LoVo (cell line): ENCODE results near the gene TEKTIP1.
"Not testable (repeated sequence)": the region's sequence is repeated elsewhere in the genome, so short reads cannot be mapped to it uniquely, and the experiment has no call there.

Source experiments
- DNase-seq: peaks from one replicate; pipeline ENCODE4 v3.0.0-alpha.2; 2016; ENCODE audit warnings: low spot score

Gene TEKTIP1

GRCh38 chr19:3507371-3508120 lies 31.4 kb upstream of the TEKTIP1 start:
- no peak for DNase-seq

GRCh38 chr19:3508121-3508661 lies 30.8 kb upstream of the TEKTIP1 start:
- DNase-seq, result not testable (repeated sequence)

- DNase-seq, result no peak
Measured at GRCh38 chr19:3508771-3509535, 30.0 kb upstream of the TEKTIP1 start.

GRCh38 chr19:3509566-3509989 lies 29.4 kb upstream of the TEKTIP1 start:
- no peak for DNase-seq

GRCh38 chr19:3510727-3511126 lies 28.2 kb upstream of the TEKTIP1 start:
- no peak for DNase-seq

- DNase-seq, result no peak
Measured at GRCh38 chr19:3511506-3512251, 27.3 kb upstream of the TEKTIP1 start.

GRCh38 chr19:3512562-3513228 lies 26.3 kb upstream of the TEKTIP1 start:
- DNase-seq, result no peak

GRCh38 chr19:3513229-3514140 lies 25.5 kb upstream of the TEKTIP1 start:
- DNase-seq, result no peak

- no peak for DNase-seq
Measured at GRCh38 chr19:3514930-3515329, 24.0 kb upstream of the TEKTIP1 start.

GRCh38 chr19:3515891-3516422 lies 23.0 kb upstream of the TEKTIP1 start:
- DNase-seq, result no peak

- no peak for DNase-seq
Measured at GRCh38 chr19:3516675-3517207, 22.2 kb upstream of the TEKTIP1 start.

GRCh38 chr19:3517638-3518037 lies 21.3 kb upstream of the TEKTIP1 start:
- DNase-seq, result no peak

GRCh38 chr19:3518255-3518654 lies 20.7 kb upstream of the TEKTIP1 start:
- DNase-seq, result no peak

GRCh38 chr19:3518659-3519058 lies 20.3 kb upstream of the TEKTIP1 start:
- no peak for DNase-seq

GRCh38 chr19:3519126-3519525 lies 19.8 kb upstream of the TEKTIP1 start:
- DNase-seq, result no peak

GRCh38 chr19:3520166-3521103 lies 18.5 kb upstream of the TEKTIP1 start:
- no peak for DNase-seq

- DNase-seq, result no peak
Measured at GRCh38 chr19:3521104-3521445, 17.9 kb upstream of the TEKTIP1 start.

- DNase-seq, result no peak
Measured at GRCh38 chr19:3522421-3523360, 16.3 kb upstream of the TEKTIP1 start.
